ENCODE measurements around the gene CACNA2D2. TPM values are rescaled to one million over a fixed set of nuclear protein-coding genes. Genes with fewer than 3 reads are reported as not detected.

The CACNA2D2 gene
- total and polyA plus RNA-seq, 2 of the 8 experiments (the other 6 are each of a cell fraction or from before 2014, with no cell fraction given) = 14.1 to 25.0 TPM

GRCh38 chr3:50350213-50350526 lies 153.3 kb downstream of the CACNA2D2 start (continued):
- TF ChIP-seq RFX5 (IDR thresholded peaks at IDR 0.05; ENCODE audit: borderline replicate concordance, low read depth, low read length) = no peak
- no peak for TF ChIP-seq BCL11A (IDR thresholded peaks at IDR 0.05; ENCODE audit: low read depth in 2 of 2, low read length in 2 of 2)
- no peak for TF ChIP-seq SP4 (IDR thresholded peaks at IDR 0.05; ENCODE audit: low read length)
- TF ChIP-seq, protein P1, sequence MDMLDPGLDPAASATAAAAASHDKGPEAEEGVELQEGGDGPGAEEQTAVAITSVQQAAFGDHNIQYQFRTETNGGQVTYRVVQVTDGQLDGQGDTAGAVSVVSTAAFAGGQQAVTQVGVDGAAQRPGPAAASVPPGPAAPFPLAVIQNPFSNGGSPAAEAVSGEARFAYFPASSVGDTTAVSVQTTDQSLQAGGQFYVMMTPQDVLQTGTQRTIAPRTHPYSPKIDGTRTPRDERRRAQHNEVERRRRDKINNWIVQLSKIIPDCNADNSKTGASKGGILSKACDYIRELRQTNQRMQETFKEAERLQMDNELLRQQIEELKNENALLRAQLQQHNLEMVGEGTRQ (IDR thresholded peaks at IDR 0.05; ENCODE audit: low read length) = no peak
- TF ChIP-seq GABPA (IDR thresholded peaks at IDR 0.05; ENCODE audit: borderline replicate concordance, insufficient read depth, low read length) = no peak

Measured in H1 (cell line).